ENCODE results near the gene SESN1.

Gene SESN1

DNA sequence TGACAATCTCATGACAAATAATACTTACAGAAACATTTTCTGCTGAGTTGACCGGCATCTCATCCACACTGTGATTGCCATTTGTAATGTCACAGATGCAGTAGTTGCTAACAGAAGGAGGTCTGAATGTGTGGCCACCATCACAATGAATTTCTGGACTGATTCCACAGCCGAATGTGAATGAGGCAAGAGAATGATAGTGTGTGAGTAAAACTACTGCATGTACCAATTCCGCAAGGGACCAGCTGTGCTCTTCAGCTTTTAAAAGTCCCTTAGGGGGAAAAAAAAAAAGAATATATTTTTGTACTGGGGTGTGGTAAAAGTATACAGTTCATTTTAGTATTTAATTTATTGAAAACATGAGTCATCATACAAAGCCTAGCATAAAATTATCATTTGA lies 96.2 kb downstream of the SESN1 start:
- TF ChIP-seq, protein P1, sequence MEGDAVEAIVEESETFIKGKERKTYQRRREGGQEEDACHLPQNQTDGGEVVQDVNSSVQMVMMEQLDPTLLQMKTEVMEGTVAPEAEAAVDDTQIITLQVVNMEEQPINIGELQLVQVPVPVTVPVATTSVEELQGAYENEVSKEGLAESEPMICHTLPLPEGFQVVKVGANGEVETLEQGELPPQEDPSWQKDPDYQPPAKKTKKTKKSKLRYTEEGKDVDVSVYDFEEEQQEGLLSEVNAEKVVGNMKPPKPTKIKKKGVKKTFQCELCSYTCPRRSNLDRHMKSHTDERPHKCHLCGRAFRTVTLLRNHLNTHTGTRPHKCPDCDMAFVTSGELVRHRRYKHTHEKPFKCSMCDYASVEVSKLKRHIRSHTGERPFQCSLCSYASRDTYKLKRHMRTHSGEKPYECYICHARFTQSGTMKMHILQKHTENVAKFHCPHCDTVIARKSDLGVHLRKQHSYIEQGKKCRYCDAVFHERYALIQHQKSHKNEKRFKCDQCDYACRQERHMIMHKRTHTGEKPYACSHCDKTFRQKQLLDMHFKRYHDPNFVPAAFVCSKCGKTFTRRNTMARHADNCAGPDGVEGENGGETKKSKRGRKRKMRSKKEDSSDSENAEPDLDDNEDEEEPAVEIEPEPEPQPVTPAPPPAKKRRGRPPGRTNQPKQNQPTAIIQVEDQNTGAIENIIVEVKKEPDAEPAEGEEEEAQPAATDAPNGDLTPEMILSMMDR (IDR thresholded peaks at IDR 0.05; ENCODE audit: low read depth, low read length, missing control alignments), result no peak
- Histone ChIP-seq H3K27ac (no peak overlapping the region), H3K36me3 (replicated peaks) (peaks cover 5% of the 10 kb centered on the region), H3K4me3 (ENCODE audit: low read depth, low read length) (no peak overlapping the region), H3K27me3 (replicated peaks) (no peaks in the 10 kb centered on the region)
- DNase-seq, result no peak
- in situ Hi-C loops (cut with HindIII; ENCODE audit: low pct_ligation_motif_present, low sequenced_read_pairs), result no loop called here

DNA sequence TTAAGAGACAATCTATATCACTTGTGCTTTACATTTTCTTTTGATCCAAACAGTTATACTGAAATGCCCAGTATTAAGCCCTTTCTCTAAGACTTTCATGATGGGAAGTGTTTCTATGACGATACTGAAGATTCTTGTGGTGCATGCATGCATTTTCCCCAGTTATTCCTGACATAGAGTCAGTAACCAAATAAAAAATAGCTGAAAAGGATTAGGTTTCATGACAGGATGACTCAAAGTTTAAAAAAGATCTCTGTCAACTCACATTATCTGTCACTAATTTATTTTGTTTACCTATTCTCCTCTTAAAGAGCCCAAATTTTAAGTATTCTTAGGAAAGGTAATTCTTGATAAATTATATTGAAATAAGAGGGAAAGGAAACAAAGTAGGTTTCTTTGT lies 98.4 kb downstream of the SESN1 start:
- Histone ChIP-seq H3K4me3 (ENCODE audit: low read depth, low read length) (no peak overlapping the region), H3K36me3 (replicated peaks) (peaks cover 10% of the 10 kb centered on the region), H3K27ac (no peak overlapping the region), H3K27me3 (replicated peaks) (no peaks in the 10 kb centered on the region)
- in situ Hi-C loops (cut with HindIII; ENCODE audit: low pct_ligation_motif_present, low sequenced_read_pairs), result no loop called here
- TF ChIP-seq, protein P1 (IDR thresholded peaks at IDR 0.05; ENCODE audit: low read depth, low read length, missing control alignments), result no peak
- no peak for DNase-seq

DNA sequence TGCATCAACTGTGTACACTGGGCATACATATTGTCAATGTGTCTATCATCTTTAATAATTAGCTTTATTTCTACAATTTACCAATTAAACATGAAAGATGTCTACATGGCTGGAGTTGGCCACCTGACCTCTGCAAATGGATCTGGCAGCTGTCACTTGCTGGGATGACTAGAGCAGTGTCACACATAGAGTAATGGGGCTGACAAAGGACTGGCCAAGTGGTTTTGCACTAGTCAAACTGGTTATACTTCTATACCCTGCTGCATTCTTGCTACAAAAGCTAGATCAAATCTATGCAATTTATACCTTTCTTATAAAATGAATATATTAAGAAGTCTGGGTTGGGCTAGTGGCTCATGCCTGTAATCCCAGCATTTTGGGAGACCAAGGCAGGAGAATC lies 99.3 kb downstream of the SESN1 start:
- peaks cover 10% of the 10 kb centered on the region for H3K36me3 ChIP-seq (replicated peaks)

DNA sequence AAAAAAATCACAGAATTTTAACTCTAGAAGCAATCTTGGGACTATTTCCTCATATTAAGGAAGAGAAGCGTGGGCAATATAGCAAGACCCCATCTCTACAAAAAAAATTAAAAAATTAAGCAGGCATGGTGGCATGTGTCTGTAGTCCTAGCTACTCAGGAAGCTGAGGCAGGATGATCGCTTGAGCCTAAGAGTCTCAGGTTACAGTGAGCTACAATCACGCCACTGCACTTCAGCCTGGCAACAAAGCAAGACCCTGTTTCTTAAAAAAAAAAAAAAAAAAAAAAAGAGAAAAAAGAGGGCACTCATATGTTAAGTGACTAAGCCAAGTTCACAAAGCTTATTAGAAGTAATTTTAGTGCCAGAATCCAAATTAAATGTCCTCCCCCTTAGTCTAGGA lies 100.8 kb downstream of the SESN1 start:
- DNase-seq, result no peak
- TF ChIP-seq, protein P1 (IDR thresholded peaks at IDR 0.05; ENCODE audit: low read depth, low read length, missing control alignments), result no peak
- in situ Hi-C loops (cut with HindIII; ENCODE audit: low pct_ligation_motif_present, low sequenced_read_pairs), result no loop called here
- H3K27me3 ChIP-seq (replicated peaks), result no peaks in the 10 kb centered on the region
- H3K4me3 ChIP-seq (ENCODE audit: low read depth, low read length), result no peak overlapping the region
- H3K27ac ChIP-seq, result no peak overlapping the region
- H3K36me3 ChIP-seq (replicated peaks), result peaks cover 13% of the 10 kb centered on the region

More for the DNA sequence above, 99.3 kb downstream of the SESN1 start:
- in situ Hi-C loops (cut with HindIII; ENCODE audit: low pct_ligation_motif_present, low sequenced_read_pairs), result no loop called here
- no peak for DNase-seq
- TF ChIP-seq, protein P1 (IDR thresholded peaks at IDR 0.05; ENCODE audit: low read depth, low read length, missing control alignments), result no peak
- Histone ChIP-seq H3K4me3 (ENCODE audit: low read depth, low read length) (no peak overlapping the region), H3K27me3 (replicated peaks) (no peaks in the 10 kb centered on the region), H3K27ac (no peak overlapping the region)

DNA sequence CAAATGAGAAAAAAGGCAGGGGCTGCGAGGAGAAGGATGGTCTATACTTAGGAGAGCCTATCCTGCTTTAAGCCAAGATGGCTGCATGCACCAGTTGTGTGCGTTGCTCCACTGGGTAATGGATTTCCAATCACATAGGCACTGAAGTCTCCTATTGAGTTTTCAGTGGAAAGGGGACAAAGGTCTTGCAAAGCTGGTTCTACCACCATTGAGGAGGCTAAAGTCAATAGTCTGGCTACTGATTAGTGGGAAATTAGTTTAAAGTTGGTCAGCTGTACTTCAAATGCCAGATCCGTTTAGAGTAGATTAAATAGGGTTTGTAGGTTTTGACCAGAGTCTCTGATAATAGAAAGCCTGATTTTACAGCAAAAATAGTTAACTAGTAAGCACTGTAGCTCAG lies 104.9 kb downstream of the SESN1 start:
- in situ Hi-C loops (cut with HindIII; ENCODE audit: low pct_ligation_motif_present, low sequenced_read_pairs), result no loop called here
- H3K36me3 ChIP-seq (replicated peaks), result peaks cover 18% of the 10 kb centered on the region
- DNase-seq, result no peak

DNA sequence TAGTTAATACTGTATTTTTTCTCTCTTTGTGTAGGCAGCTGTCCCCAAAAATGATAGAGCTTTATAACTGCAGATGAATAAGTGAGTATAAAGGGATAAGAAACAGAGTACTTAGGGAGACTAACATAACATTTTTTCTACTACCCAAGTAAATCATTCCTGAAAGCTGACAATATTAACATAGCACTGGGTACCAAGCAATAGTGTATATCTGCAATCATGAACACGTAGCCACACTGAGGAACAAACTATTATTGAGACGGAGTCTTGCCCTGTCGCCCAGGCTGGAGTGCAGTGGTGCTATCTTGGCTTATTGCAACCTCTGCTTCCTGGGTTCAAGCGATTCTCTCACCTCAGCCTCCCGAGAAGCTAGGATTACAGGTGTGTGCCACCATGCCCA lies 105.9 kb downstream of the SESN1 start:
- no peaks in the 10 kb centered on the region for H3K27me3 ChIP-seq (replicated peaks)
- H3K4me3 ChIP-seq (ENCODE audit: low read depth, low read length), result no peak overlapping the region
- peaks cover 17% of the 10 kb centered on the region for H3K36me3 ChIP-seq (replicated peaks)
- H3K27ac ChIP-seq, result no peak overlapping the region
- no peak for DNase-seq
- in situ Hi-C loops (cut with HindIII; ENCODE audit: low pct_ligation_motif_present, low sequenced_read_pairs), result no loop called here
- TF ChIP-seq, protein P1 (IDR thresholded peaks at IDR 0.05; ENCODE audit: low read depth, low read length, missing control alignments), result no peak

More for the DNA sequence above, 104.9 kb downstream of the SESN1 start:
- Histone ChIP-seq H3K27ac (no peak overlapping the region), H3K4me3 (ENCODE audit: low read depth, low read length) (no peak overlapping the region), H3K27me3 (replicated peaks) (no peaks in the 10 kb centered on the region)
- TF ChIP-seq, protein P1 (IDR thresholded peaks at IDR 0.05; ENCODE audit: low read depth, low read length, missing control alignments), result no peak
